Endothelial cell of umbilical vein (primary cell): Measurements from ENCODE around the gene RHOH. TPM values are rescaled to one million over a fixed set of nuclear protein-coding genes. Genes with fewer than 3 reads are reported as not detected.

Experiments
- BruUV-seq: library from RNA; stranded (reverse); fragments of 400-500 nt; replicated peaks from 2 replicates; lab custom pipeline; 2021; lab: Mats Ljungman, UMichigan
- CTCF ChIA-PET: fragments of 300-600, 350-600 bp; sonication (Branson Sonifier 250); formaldehyde crosslinking; loops from one replicate; lab custom pipeline; 2021; ENCODE audit warnings: antibody characterized with exemption, inconsistent platforms; lab: Charles Lee
- POLR2A ChIA-PET: fragments of 300-600, 350-600 bp; sonication (Branson Sonifier 250); formaldehyde crosslinking; loops from one replicate; lab custom pipeline; 2021; ENCODE audit warnings: antibody characterized with exemption, inconsistent platforms; lab: Charles Lee
- DNase-seq: peaks from one replicate; pipeline ENCODE4 v3.0.0-alpha.2; 2011; ENCODE audit warnings: low read depth, low spot score
- FAIRE-seq: peaks from 2 replicates; lab custom pipeline; 2011; peaks lifted over from hg19 to GRCh38; lab: Jason Lieb, UNC
- H2AFZ ChIP-seq: 2 replicates; pipeline ENCODE4 v1.6.0; 2012; ENCODE audit warnings: low read depth, low read length, control low read depth, inconsistent platforms
- H3K27ac ChIP-seq: 2 replicates; pipeline ENCODE4 v1.5.1; 2011; ENCODE audit warnings: low read depth, mild to moderate bottlenecking, control low read depth, low read length, moderate library complexity; ENCODE audit not compliant: insufficient read depth
- H3K27me3 ChIP-seq, 2 experiments: 2 replicates each; pipeline versions ENCODE4 v1.6.0 to v1.6.1; 2011; ENCODE audit warnings: low read length in 2 of 2, mixed read lengths in 1 of 2; ENCODE audit not compliant: control insufficient read depth in 2 of 2, insufficient read depth in 2 of 2
- H3K36me3 ChIP-seq, 2 experiments: 2 replicates in 1 of 2; 3 replicates in 1 of 2; pipeline ENCODE4 v1.5.1; 2011; ENCODE audit warnings: low read length in 2 of 2, mild to moderate bottlenecking in 1 of 2, moderate library complexity in 1 of 2; ENCODE audit not compliant: control insufficient read depth in 2 of 2, insufficient read depth in 2 of 2; ENCODE audit errors: extremely low read depth in 1 of 2
- H3K4me1 ChIP-seq: 3 replicates; pipeline ENCODE4 v1.5.1; 2011; ENCODE audit warnings: mild to moderate bottlenecking, low read length; ENCODE audit not compliant: control insufficient read depth, insufficient read depth; ENCODE audit errors: extremely low read depth
- H3K4me2 ChIP-seq: 2 replicates; pipeline ENCODE4 v1.6.1; 2011; ENCODE audit warnings: low read length, control low read depth, mixed read lengths; ENCODE audit not compliant: insufficient read depth
- H3K4me3 ChIP-seq, 3 experiments: fragments of 200-600 bp in 1 of 3; sonication (generic), shearing (Covaris generic) in 1 of 3; replicated peaks in 1 of 3; 2 replicates each; pipeline ENCODE4 v1.5.1; 2011 to 2016; ENCODE audit warnings: control low read depth in 3 of 3, low read length in 3 of 3, mild to moderate bottlenecking in 2 of 3, inconsistent platforms in 1 of 3, low read depth in 1 of 3, moderate library complexity in 1 of 3; ENCODE audit not compliant: insufficient read depth in 1 of 3
- H3K79me2 ChIP-seq: 2 replicates; pipeline ENCODE4 v1.6.0; 2012; ENCODE audit warnings: low read length, inconsistent platforms; ENCODE audit not compliant: control insufficient read depth, insufficient read depth
- H3K9ac ChIP-seq: replicated peaks from 2 replicates; pipeline ENCODE3; 2011; ENCODE audit warnings: low read length, control low read depth; ENCODE audit not compliant: insufficient read depth; ENCODE audit errors: extremely low read depth
- H3K9me1 ChIP-seq: replicated peaks from 3 replicates; pipeline ENCODE4 v1.6.0; 2011; ENCODE audit warnings: mild to moderate bottlenecking, low read length; ENCODE audit not compliant: control insufficient read depth, insufficient read depth; ENCODE audit errors: extremely low read depth
- H3K9me3 ChIP-seq: replicated peaks from 2 replicates; pipeline ENCODE4 v1.5.1; 2012; ENCODE audit warnings: low read length, inconsistent platforms; ENCODE audit not compliant: control insufficient read depth, insufficient read depth
- H4K20me1 ChIP-seq: replicated peaks from 2 replicates; pipeline ENCODE3; 2011; ENCODE audit warnings: mild to moderate bottlenecking, low read length; ENCODE audit not compliant: control insufficient read depth, insufficient read depth; ENCODE audit errors: extremely low read depth
- CTCF ChIP-seq, 2 donors: IDR thresholded peaks; 1 replicate in 1 of 2; 2 replicates in 1 of 2; pipeline ENCODE4 v1.5.1; 2011; ENCODE audit warnings: low read length in 2 of 2, mild to moderate bottlenecking in 2 of 2, moderate library complexity in 2 of 2, control low read depth in 1 of 2, inconsistent platforms in 1 of 2, low read depth in 1 of 2; ENCODE audit not compliant: insufficient read depth in 1 of 2; ENCODE audit errors: extremely low read depth in 1 of 2
- EZH2 ChIP-seq: IDR thresholded peaks from 2 replicates; pipeline ENCODE4 v1.6.1; 2012; ENCODE audit warnings: borderline replicate concordance, low read depth, mild to moderate bottlenecking, moderate library complexity, low read length, inconsistent platforms; ENCODE audit not compliant: severe bottlenecking
- GATA2 ChIP-seq: IDR thresholded peaks from 2 replicates; pipeline ENCODE4 v1.7.0; 2011; ENCODE audit warnings: low read depth, mild to moderate bottlenecking, moderate library complexity, mixed read lengths, low read length; ENCODE audit not compliant: insufficient read length, insufficient read depth
- MYC ChIP-seq: IDR thresholded peaks from one replicate; pipeline ENCODE4 v1.6.1; 2011; ENCODE audit warnings: mild to moderate bottlenecking, low read depth, low read length
- POLR2AphosphoS5 ChIP-seq: IDR thresholded peaks from 2 replicates; pipeline ENCODE4 v1.6.1; 2012; ENCODE audit warnings: low read depth, mild to moderate bottlenecking, control low read depth, low read length, moderate library complexity; ENCODE audit not compliant: insufficient read depth
- dilution Hi-C: fragments of 300-500 bp; cut with MboI; formaldehyde crosslinking; loops from one replicate; pipeline ENCODE4 v1.15.0; 2019; ENCODE audit warnings: low sequenced_read_pairs; ENCODE audit not compliant: extremely low pct_ligation_motif_present
- intact Hi-C: fragments of 100-400 bp; cut with micrococcal nuclease; formaldehyde crosslinking; loops from one replicate; pipeline ENCODE4 v1.10.0; 2022
- polyA plus RNA-seq, 4 experiments: library from polyadenylated mRNA; depleted of rRNA in 3 of 4; stranded (reverse) in 3 of 4; unstranded in 1 of 4; fragments of >200 nt; gene quantifications; 2 replicates each; pipeline versions ENCODE4 v1.2.1 to v1.2.3, GENCODE V29; 2011 to 2012; ENCODE audit warnings: missing spikeins in 1 of 4
- total RNA-seq: library from RNA; stranded (reverse); gene quantifications from 2 replicates; pipeline ENCODE4 v1.2.3, GENCODE V29; 2021

RHOH gene
- total and polyA plus RNA-seq, 2 donors (not counting 3 experiments of a cell fraction or from before 2014, with no cell fraction given), result not detected

GRCh38 chr4:40264995-40265909, 68.4 kb downstream of the RHOH start:
- BruUV-seq, result no TSS peak
- H3K36me3 ChIP-seq, result no peaks in the 10 kb centered on the region
- dilution Hi-C loops, result no loop called here
- ChIA-PET POLR2A (interaction anchor here (0.5 kb wide), 1 partner anchor 34 kb away, joined by 3 read pairs; no protein-coding TSS in a partner anchor), CTCF (interaction anchor here (1.4 kb wide), 1 partner anchor 44 kb away, joined by 3 read pairs; no protein-coding TSS in a partner anchor)
- no peaks in the 10 kb centered on the region for H3K9me3 ChIP-seq
- TF ChIP-seq POLR2AphosphoS5, result no peak
- no peak for TF ChIP-seq MYC
- no peak for TF ChIP-seq EZH2
- TF ChIP-seq GATA2, result no peak
- TF ChIP-seq CTCF (IDR thresholded peaks at IDR 0.05; ENCODE audit: extremely low read depth in 1 of 2, insufficient read depth in 1 of 2, low read depth in 1 of 2, low read length in 2 of 2), result no peak
- H3K79me2 ChIP-seq, result no peaks in the 10 kb centered on the region
- DNase-seq (no peak), FAIRE-seq (no peak)
- H3K27me3 ChIP-seq, result no peaks in the 10 kb centered on the region
- no peaks in the 10 kb centered on the region for H3K9me1 ChIP-seq
- no peak overlapping the region for H3K27ac ChIP-seq
- no peaks in the 10 kb centered on the region for H4K20me1 ChIP-seq
- no peak overlapping the region for H3K9ac ChIP-seq
- no peak overlapping the region for H3K4me2 ChIP-seq
- H2AFZ ChIP-seq, result no peak overlapping the region
- no peaks in the 10 kb centered on the region for H3K4me1 ChIP-seq
- intact Hi-C loops, result no loop called here
- H3K4me3 ChIP-seq, result no peak overlapping the region
